DMS 273 treated with DMSO at 0.1 percent for 48 hours (cell line): ENCODE data around the gene RTKN.

ENCODE experiments used
- DNase-seq: peaks from one replicate; lab custom pipeline; 2025; lab: John Stamatoyannopoulos, UW

Gene RTKN

GRCh38 chr2:74417197-74417596 lies 24.5 kb downstream of the RTKN start:
- DNase-seq = no peak

GRCh38 chr2:74416778-74417177 lies 25.0 kb downstream of the RTKN start:
- no peak for DNase-seq

- DNase-seq = no peak
Observed at GRCh38 chr2:74415762-74416395, 25.9 kb downstream of the RTKN start.

GRCh38 chr2:74414881-74415761 lies 26.6 kb downstream of the RTKN start:
- no peak for DNase-seq

DNA sequence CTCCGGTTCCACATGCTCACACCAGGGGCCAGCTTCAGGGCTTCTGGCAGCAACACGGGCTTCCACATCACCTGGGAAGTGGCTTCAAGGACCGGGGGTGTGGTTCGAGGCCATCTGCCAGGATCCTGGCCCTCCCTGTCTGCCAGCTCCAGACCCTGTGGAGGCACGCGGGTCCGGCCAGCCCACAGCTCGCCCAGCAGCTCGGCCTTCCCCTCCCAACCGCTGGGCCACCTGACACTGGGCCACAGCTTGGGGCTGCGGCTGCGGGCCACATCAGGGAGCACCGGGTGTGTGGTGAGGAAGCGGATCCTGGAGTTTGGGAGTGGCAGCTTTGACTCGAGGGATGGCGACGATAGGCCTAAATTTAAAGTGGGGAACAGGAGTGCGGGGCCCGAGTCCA lies 27.3 kb downstream of the RTKN start:
- no peak for DNase-seq

DNA sequence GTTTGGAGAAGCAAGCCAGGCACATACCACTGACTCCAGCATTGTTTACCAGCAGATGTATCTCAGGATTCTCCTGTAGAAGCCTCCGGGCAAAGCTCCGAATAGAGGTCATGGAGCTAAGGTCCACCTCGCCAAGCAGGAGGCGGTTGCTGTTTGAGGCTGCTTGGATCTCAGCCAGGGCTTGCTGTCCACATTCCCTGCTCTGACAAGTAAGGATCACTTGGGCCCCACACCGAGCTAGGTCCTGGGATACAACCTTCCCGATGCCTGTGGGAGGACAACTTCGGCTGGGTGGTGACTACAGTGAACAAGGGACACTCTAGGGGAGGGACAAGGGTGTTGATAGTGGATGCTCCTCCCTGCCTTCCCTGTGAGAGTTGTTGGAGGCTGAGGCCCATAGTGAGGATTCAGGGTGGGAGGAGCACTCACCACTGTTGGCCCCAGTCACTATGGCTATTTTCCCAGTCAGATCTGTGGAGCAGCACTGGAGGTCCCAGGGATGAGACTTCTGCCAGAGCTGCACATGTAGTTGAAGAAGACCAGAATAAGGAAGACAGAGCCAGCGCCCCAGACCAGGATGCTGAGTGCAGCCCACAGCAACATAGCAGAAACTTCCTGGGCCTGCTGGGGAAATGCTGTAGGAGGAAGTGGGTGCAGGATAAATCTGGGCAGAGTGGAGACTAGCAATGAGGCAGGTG lies 28.6 kb downstream of the RTKN start:
- DNase-seq = no peak

DNA sequence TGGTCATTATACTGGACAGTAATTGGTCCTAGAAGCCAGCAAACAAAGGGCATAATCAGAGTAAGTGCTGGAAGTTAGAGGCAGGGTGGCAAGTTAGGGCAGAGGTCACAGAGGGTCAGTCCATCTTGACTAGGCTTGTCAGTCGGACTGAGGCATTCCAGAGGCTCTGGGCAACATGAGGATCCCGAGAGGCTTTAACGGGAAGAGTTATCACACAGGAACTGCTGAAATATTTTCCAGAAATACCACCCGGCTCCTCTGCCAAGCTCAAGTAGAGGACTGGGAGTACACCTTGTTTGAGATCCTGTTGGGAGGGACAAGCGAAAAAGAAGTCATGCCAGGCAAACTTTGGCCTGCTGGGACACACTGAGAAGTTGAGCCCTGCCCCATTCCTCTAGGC lies 34.1 kb downstream of the RTKN start:
- no peak for DNase-seq

DNA sequence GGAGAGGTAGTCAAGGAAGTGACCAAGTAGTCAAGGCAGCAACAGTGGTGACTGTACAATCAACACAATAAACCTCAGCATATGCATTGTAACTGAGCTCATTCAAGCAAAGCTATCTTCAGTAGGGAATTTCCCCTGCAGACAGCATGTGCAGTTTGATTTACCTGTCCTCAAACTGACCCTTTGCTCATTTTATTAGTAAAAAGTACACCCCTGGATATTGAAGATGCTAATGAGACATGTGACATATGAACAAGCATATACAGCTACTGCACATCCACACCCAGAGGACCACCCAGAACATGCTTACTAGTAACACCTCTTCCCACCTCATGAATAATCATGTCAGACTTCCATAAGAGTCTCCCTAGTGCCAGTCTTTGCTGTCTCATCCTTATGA lies 35.7 kb downstream of the RTKN start:
- DNase-seq = no peak

DNA sequence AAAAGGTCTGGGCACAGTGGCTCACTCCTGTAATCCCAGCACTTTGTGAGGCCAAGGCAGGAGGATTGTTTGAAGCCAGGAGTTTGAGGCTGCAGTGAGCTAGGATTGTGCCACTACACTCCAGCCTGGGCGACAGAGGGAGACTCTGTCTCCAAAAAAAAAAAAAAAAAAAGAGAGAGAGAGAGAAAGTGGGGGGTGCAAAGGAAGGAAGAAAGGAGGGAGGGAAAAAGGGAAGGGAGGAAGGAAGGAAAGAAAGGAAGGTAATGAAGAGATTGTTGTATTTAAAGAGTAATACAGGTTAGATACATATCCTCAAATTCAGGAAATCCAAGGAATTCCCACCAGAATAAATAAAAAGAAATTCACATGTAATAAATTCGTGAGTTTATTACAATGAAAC lies 39.8 kb downstream of the RTKN start:
- no peak for DNase-seq

DNA sequence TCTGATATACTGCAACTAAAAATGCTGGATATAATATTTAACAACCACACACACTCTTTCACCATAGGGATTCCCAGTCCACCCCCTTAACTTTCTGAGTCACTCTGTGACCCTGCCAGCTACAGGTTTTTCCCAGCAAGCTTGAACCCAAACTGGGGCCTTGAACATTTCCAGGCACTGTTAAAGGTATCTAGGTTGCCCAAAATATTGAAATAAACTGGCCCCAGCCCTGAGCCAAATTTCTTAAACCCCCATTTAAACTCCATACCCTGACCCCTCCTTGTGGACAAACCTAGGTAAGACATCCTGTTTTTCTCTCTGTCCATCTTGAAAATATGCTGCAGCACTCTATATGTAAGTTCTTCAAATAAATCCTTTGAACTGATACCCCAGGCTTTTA lies 42.0 kb downstream of the RTKN start:
- peak; percentile 5 for DNase-seq

GRCh38 chr2:74396149-74396548 lies 45.6 kb downstream of the RTKN start:
- no peak for DNase-seq

DNA sequence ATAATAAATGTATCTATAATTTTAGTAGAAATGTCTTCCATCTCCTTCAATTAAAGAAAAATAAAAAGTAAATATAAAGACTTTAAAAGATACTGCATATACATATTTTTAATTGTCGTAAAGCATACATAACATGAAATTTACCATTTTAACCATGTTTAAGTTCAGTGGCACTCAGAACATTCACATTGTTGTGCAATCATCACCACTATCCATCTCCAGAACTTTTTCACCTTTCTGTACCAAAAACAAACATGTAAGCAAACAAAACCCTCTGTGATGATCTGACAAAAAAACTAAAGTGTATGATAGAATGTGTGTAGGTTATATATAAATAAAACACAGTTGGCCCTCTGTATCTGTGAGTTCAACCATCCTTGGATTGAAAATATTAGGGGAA lies 48.2 kb downstream of the RTKN start:
- DNase-seq = no peak

DNA sequence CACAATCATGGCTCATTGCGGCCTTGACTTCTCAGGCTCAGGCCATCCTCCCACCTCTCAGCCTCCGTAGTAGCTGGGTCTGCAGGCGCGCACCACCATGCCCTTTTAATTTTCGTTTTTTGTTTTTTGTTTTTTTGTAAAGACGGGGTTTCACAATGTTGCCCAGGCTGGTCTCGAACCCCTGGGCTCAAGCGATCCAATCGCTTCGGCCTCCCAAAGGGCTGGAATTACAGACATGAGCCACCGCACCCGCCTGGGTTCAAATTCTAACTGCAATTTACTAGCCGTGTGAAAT lies 49.3 kb downstream of the RTKN start:
- DNase-seq = no peak

- DNase-seq = peak; percentile 84
Observed at GRCh38 chr2:74391580-74392448, 49.9 kb downstream of the RTKN start.

DNA sequence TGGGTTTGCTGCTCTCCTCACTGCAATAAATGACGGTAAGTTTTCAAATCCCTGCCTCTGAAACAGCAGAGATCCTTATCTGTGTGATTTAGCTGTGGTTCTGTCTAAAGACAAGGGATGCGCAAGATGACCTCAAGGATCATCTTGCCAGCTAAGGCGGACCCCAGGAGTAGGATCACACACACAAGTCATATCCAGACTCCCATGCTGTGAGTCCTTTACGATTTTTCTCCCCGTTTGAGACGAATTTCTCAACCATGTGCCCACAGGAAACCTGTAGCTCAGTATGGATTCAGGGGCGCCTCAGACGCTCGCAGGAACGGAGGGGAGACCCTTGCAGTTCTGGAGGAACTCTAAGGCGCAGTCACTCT lies 50.5 kb downstream of the RTKN start:
- DNase-seq = no peak

- DNase-seq = no peak
Observed at GRCh38 chr2:74390606-74391005, 51.1 kb downstream of the RTKN start.

DNA sequence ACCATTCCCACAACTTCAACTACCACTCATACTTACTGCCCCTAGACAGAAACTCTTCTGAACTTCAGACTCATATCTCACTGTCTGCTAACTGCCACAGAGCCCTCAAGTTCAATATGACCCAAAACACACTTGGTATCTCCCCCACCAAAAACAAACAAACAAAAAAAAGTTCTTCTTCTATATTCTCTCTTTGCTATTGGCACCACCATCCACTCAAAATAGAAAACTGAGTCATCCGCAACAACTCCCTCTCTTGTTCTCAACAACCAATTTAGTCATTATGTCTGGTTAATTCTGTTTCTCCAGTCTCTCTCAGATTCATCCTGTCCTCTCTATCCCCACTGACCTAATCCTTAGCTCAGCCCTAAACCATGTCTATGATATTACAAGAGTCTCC lies 54.4 kb downstream of the RTKN start:
- DNase-seq = no peak

GRCh38 chr2:74385396-74385795 lies 56.3 kb downstream of the RTKN start:
- no peak for DNase-seq

DNA sequence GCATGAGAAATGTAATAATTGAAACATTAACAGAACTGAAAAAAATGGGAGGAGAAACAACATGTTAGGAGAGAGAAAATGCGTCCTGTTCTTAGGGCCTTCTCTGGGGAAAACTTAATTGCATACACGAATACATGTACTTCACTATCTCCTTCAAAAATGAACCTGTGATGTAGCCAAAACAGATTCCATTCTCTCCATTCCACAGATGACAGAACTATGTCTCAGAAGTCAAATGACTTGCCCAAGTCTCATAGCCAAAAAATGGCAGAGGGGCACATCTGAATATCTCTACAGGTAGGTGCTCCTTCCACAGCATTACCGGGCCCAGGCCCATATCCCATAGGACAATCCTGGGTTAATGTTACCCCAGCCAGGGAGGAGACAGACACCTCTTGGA lies 57.7 kb downstream of the RTKN start:
- DNase-seq = no peak

- no peak for DNase-seq
Observed at GRCh38 chr2:74383254-74383653, 58.5 kb downstream of the RTKN start.

GRCh38 chr2:74381751-74382150 lies 60.0 kb downstream of the RTKN start:
- DNase-seq = no peak
